Lower leg skin (tissue), 3 donors: ENCODE data around the gene BIN1.

Experiments used
- CTCF ChIP-seq, 3 donors: fragments of 450-650 bp; IDR thresholded peaks; one replicate each; pipeline ENCODE4 v1.5.1; 2016; ENCODE audit warnings: antibody characterized with exemption in 3 of 3, mild to moderate bottlenecking in 3 of 3, moderate library complexity in 2 of 3
- POLR2A ChIP-seq, 2 donors: fragments of 450-650 bp; IDR thresholded peaks; one replicate each; pipeline ENCODE4 v1.6.1; 2016 to 2017; ENCODE audit warnings: antibody characterized with exemption in 2 of 2, mild to moderate bottlenecking in 1 of 2, moderate library complexity in 1 of 2

- TF ChIP-seq CTCF (IDR thresholded peaks at IDR 0.05) (no peak), POLR2A (IDR thresholded peaks at IDR 0.05) (no peak)
Observed at GRCh38 chr2:127134833-127135830, 28.2 kb upstream of the BIN1 start.
